Central memory CD8-positive, alpha-beta T cell (primary cell): ENCODE measurements around the gene TVP23A.
"Not testable (repeated sequence)": the region's sequence is repeated elsewhere in the genome, so short reads cannot be mapped to it uniquely, and the experiment has no call there.

Experiments used
- ATAC-seq: fragments of 150-1000 bp; cut with Tn5 transposase; replicated peaks from 2 replicates; pipeline ENCODE4 v1.10.0; 2022; ENCODE audit warnings: mild to moderate bottlenecking, moderate FRiP score, moderate number of reproducible peaks; ENCODE audit not compliant: poor library complexity, severe bottlenecking; ENCODE audit errors: extremely low read depth
- DNase-seq, 2 donors: peaks; one replicate each; pipeline ENCODE4 v3.0.0; 2021; ENCODE audit warnings: low spot score in 2 of 2
- H3K27ac Mint-ChIP-seq: one replicate; pipeline ENCODE4 v1.8.0; 2022; ENCODE audit warnings: low read depth, mild to moderate bottlenecking, moderate library complexity, mixed read lengths
- H3K27me3 Mint-ChIP-seq: one replicate; pipeline ENCODE4 v1.8.0; 2022; ENCODE audit warnings: mixed read lengths
- H3K36me3 Mint-ChIP-seq: one replicate; pipeline ENCODE4 v1.8.0; 2022; ENCODE audit warnings: mild to moderate bottlenecking, moderate library complexity, mixed read lengths; ENCODE audit not compliant: insufficient read depth
- H3K4me1 Mint-ChIP-seq: one replicate; pipeline ENCODE4 v1.8.0; 2022; ENCODE audit warnings: mixed read lengths
- H3K4me3 Mint-ChIP-seq: one replicate; pipeline ENCODE4 v1.8.0; 2022; ENCODE audit warnings: mild to moderate bottlenecking, moderate library complexity, mixed read lengths
- H3K9me3 Mint-ChIP-seq: one replicate; pipeline ENCODE4 v1.8.0; 2022; ENCODE audit warnings: mixed read lengths

TVP23A gene

GRCh38 chr16:10831894-10832886 is 13.6 kb upstream of the TVP23A start:
- Mint-ChIP-seq H3K27me3 (no peaks in the 10 kb centered on the region), H3K36me3 (no peaks in the 10 kb centered on the region), H3K27ac (no peak overlapping the region), H3K4me1 (no peaks in the 10 kb centered on the region), H3K4me3 (no peak overlapping the region), H3K9me3 (no peaks in the 10 kb centered on the region)
- no peak for ATAC-seq
- DNase-seq: no peak

GRCh38 chr16:10830240-10830639 is 11.6 kb upstream of the TVP23A start:
- not testable (repeated sequence) for DNase-seq, H3K9me3 Mint-ChIP-seq, H3K27ac Mint-ChIP-seq, H3K4me1 Mint-ChIP-seq, ATAC-seq, H3K36me3 Mint-ChIP-seq, H3K27me3 Mint-ChIP-seq, H3K4me3 Mint-ChIP-seq

DNA sequence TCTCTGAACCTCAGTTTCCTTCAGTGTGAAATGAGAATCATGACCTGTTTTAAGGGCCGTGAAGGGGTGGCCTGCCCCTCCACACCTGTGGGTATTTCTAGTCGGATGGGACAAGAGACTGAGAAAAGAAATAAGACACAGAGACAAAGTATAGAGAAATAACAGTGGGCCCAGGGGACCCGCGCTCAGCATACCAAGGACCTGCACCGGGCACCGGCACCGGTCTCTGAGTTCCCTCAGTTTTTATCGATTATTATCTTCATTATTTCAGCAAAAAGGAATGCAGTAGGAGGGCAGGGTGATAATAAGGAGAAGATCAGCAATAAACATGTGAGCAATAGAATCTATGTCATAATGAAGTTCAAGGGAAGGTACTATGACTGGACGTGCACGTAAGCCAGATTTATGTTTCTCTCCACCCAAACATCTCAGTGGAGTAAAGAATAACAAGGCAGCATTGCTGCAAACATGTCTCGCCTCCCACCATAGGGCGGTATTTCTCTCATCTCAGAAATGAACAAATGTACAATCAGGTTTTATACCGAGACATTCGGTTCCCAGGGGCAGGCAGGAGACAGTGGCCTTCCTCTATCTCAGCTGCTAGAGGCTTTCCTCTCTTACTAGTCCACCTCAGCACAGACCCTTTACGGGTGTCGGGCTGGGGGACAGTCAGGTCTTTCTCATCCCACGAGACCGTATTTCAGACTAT is 10.9 kb upstream of the TVP23A start:
- not testable (repeated sequence) for DNase-seq

GRCh38 chr16:10828851-10829366 is 10.3 kb upstream of the TVP23A start:
- H3K4me3 Mint-ChIP-seq: no peak overlapping the region
- H3K9me3 Mint-ChIP-seq: no peaks in the 10 kb centered on the region
- no peak overlapping the region for H3K27ac Mint-ChIP-seq
- ATAC-seq (no peak), DNase-seq (no peak)
- H3K36me3 Mint-ChIP-seq: no peaks in the 10 kb centered on the region
- no peaks in the 10 kb centered on the region for H3K4me1 Mint-ChIP-seq
- H3K27me3 Mint-ChIP-seq: no peaks in the 10 kb centered on the region

More for the DNA sequence above, 10.9 kb upstream of the TVP23A start:
- H3K9me3 Mint-ChIP-seq, H3K27me3 Mint-ChIP-seq, H3K27ac Mint-ChIP-seq, H3K36me3 Mint-ChIP-seq, H3K4me3 Mint-ChIP-seq, ATAC-seq, H3K4me1 Mint-ChIP-seq: not testable (repeated sequence)

DNA sequence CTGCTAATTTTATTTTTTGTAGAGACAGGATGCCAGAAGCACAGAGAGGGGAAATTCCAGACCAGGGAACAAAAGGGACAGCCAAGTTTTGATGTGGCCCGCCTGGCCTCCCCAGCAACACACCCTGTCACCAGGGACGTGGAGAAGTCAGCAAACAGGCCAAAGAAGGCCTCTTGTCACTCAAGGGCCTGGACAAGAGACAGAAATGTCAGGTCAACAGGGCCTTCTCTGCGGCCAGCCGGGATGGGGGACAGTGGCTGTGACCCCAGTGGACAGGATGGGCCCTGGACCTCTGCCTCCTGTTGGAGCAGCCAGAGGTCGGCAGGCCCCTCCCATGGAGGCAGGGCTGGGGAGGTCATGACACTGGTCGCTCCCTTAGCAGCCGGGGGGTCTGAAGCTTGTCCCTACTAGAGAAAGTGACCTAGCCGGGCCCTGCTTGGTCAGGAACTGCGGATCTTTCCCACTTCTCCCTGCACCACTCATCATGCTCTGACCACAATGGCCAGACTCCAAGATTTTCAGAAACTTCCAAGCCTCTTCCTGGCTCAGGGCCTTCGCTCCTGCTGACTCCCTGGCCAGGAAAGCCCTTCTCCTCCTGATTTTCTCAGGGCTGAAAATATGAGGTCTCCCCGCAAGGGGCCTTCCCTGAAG is 9.2 kb upstream of the TVP23A start:
- H3K27ac Mint-ChIP-seq: no peak overlapping the region
- H3K4me1 Mint-ChIP-seq: no peaks in the 10 kb centered on the region
- ATAC-seq (no peak), DNase-seq (no peak)
- H3K4me3 Mint-ChIP-seq: no peak overlapping the region
- H3K36me3 Mint-ChIP-seq: no peaks in the 10 kb centered on the region
- no peaks in the 10 kb centered on the region for H3K9me3 Mint-ChIP-seq
- no peaks in the 10 kb centered on the region for H3K27me3 Mint-ChIP-seq

DNA sequence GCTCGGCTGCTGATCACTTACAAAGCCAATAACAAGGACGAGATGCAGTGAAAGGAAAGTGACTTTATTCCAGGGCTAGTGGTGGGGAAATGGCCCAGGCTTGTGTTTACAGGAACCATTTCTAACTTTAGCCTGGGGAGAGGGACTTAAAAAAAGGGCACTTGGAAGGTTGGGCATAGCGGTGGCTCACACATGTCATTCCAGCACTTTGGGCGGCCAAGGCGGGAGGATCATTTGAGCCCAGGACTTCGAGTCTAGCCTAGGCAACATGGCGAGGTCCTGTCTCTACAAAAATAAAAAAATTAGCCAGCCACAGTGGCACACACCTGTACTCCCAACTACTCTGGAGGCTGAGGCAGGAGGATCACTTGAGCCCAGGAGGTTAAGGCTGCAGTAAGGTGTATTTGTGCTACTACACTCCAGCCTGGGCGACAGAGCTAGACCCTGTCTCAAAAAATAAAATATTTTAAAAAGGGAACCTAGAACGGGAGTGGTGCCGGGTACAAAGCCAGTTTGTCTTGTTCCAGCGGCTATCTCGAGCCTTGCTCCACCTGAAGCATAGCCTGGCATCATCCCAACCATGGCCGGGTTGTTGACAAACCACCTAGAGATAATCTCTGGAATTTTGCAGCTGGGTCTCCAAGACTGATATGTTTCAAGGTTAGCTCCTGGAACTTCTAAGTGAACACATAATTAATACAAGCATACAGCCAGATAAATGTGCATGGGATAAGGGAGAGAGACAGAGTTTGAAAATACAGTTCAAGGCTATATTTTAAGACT is 5.7 kb upstream of the TVP23A start:
- Mint-ChIP-seq H3K27ac (peak overlapping the region; percentile 66), H3K27me3 (no peaks in the 10 kb centered on the region), H3K4me3 (no peak overlapping the region), H3K36me3 (no peaks in the 10 kb centered on the region), H3K9me3 (no peaks in the 10 kb centered on the region), H3K4me1 (no peaks in the 10 kb centered on the region)
- no peak for ATAC-seq
- DNase-seq: no peak

DNA sequence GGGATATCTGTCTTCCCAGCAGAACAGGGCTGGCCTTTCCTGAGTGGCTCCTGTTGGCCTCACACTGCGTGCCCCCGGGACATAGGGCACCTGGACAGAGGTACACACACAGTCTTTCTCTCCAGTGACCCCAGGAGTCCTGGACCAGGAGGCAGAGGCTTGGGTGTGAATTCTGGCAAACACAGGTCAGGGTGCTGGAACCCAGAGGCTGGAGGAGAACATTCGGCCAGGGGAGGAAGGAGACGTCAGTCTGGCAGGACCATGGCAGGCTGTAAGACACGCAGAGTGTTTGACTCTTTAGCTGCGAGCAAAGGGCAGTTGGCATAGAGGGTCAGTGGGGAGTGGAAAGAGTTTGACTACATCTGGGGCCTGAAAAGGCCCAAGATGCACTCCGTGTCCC is 4.1 kb upstream of the TVP23A start:
- Mint-ChIP-seq H3K4me1 (no peaks in the 10 kb centered on the region), H3K27ac (no peak overlapping the region), H3K4me3 (no peak overlapping the region)

GRCh38 chr16:10820546-10820945 is 2.0 kb upstream of the TVP23A start:
- no peak for DNase-seq
- no peaks in the 10 kb centered on the region for H3K36me3 Mint-ChIP-seq
- H3K4me1 Mint-ChIP-seq: no peaks in the 10 kb centered on the region
- no peak for ATAC-seq
- H3K27me3 Mint-ChIP-seq: no peaks in the 10 kb centered on the region
- H3K9me3 Mint-ChIP-seq: no peaks in the 10 kb centered on the region
- H3K27ac Mint-ChIP-seq: no peak overlapping the region
- no peak overlapping the region for H3K4me3 Mint-ChIP-seq

More for the DNA sequence above, 4.1 kb upstream of the TVP23A start:
- Mint-ChIP-seq H3K9me3 (no peaks in the 10 kb centered on the region), H3K27me3 (no peaks in the 10 kb centered on the region), H3K36me3 (no peaks in the 10 kb centered on the region)
- DNase-seq (no peak), ATAC-seq (no peak)

- no peak overlapping the region for H3K27ac Mint-ChIP-seq
- H3K4me3 Mint-ChIP-seq: no peak overlapping the region
- DNase-seq: no peak
- no peaks in the 10 kb centered on the region for H3K9me3 Mint-ChIP-seq
- no peaks in the 10 kb centered on the region for H3K36me3 Mint-ChIP-seq
- no peaks in the 10 kb centered on the region for H3K27me3 Mint-ChIP-seq
- peaks cover 7% of the 10 kb centered on the region for H3K4me1 Mint-ChIP-seq
- no peak for ATAC-seq
These were observed 1.1 kb downstream of the TVP23A start for GRCh38 chr16:10817514-10817913.

GRCh38 chr16:10813099-10813455 is 5.5 kb downstream of the TVP23A start:
- Mint-ChIP-seq H3K27me3 (no peaks in the 10 kb centered on the region), H3K4me3 (no peak overlapping the region), H3K9me3 (no peaks in the 10 kb centered on the region), H3K36me3 (no peaks in the 10 kb centered on the region), H3K4me1 (peaks cover 14% of the 10 kb centered on the region), H3K27ac (no peak overlapping the region)
- no peak for DNase-seq
- ATAC-seq: no peak

DNA sequence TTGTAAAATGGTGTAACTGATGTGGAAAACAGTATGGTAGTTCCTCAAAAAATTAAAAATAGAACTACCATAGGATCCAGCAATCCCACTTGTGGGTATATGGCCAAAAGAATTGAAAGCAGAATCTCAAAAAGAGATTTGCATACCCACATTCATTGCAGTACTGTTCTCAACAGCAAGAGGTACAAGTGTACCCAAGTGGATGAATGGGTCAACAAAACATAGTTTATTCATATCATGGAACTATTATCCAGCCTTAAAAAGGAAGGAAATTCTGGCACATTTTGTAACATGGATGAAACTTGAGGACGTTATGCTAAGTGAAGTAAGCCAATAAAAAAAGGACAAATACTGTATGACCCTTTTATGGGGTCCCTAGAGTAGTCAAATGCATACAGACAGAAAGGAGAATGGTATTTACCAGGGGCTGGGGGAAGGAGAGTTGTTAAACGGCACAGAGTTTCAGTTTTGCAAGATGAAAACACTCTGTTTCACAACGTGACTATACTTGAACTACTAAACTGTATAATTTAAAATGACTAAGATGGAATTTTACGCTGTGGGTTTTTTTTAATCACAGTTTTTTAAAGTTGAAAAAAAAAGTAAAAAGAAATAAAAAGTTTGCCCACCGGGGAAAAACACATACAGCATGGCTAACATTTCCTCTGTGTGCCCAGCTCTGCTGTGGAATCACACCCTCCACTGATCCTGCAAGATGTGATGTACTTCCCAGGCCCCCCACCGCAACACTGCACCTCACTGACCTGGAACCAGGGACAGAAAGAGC is 6.1 kb downstream of the TVP23A start:
- H3K9me3 Mint-ChIP-seq: no peaks in the 10 kb centered on the region
- no peaks in the 10 kb centered on the region for H3K36me3 Mint-ChIP-seq
- H3K4me3 Mint-ChIP-seq: no peak overlapping the region
- DNase-seq: no peak
- ATAC-seq: no peak
- H3K27me3 Mint-ChIP-seq: no peaks in the 10 kb centered on the region
- H3K27ac Mint-ChIP-seq: no peak overlapping the region
- peaks cover 14% of the 10 kb centered on the region for H3K4me1 Mint-ChIP-seq
